ENCODE data around the gene RUNX1. TPM values are rescaled to one million over a fixed set of nuclear protein-coding genes. Genes with fewer than 3 reads are reported as not detected.
A peak's percentile ranks its signal among the peaks of the same experiment; 100 is the strongest.

RUNX1 gene
- polyA plus RNA-seq, 3 donors: 6.2 to 49.7 (median 8.7) TPM

GRCh38 chr21:34970566-34970965 lies 78.5 kb downstream of the RUNX1 start:
- Histone ChIP-seq H2AFZ (ENCODE audit: insufficient read depth, low read depth, low read length, poor library complexity, severe bottlenecking) (no peak overlapping the region), H4K20me1 (ENCODE audit: insufficient read depth, low read length) (peaks cover 88% of the 10 kb centered on the region), H3K4me2 (replicated peaks; ENCODE audit: extremely low read depth, low read length, poor library complexity, severe bottlenecking) (no peak overlapping the region), H3K27me3 (ENCODE audit: control insufficient read depth in 2 of 2, insufficient read depth in 2 of 2, low read length in 2 of 2) (no peaks in the 10 kb centered on the region), H3K9ac (ENCODE audit: insufficient read depth, low read length, poor library complexity, severe bottlenecking) (no peak overlapping the region), H3K79me2 (ENCODE audit: insufficient read depth, low read length) (peaks cover 100% of the 10 kb centered on the region), H3K4me3 (replicated peaks in 1 of 3; ENCODE audit: low read depth in 2 of 3, low read length in 3 of 3) (no peak overlapping the region), H3K36me3 (replicated peaks in 1 of 2; ENCODE audit: control insufficient read depth in 1 of 2, insufficient read depth in 2 of 2, low read length in 2 of 2) (peaks cover 0 to 6% of the 10 kb centered on the region in 2 donors), H3K9me3 (replicated peaks in 1 of 2; ENCODE audit: control insufficient read depth in 1 of 2, insufficient read depth in 1 of 2, low read length in 2 of 2) (no peaks in the 10 kb centered on the region), H3K4me1 (ENCODE audit: control insufficient read depth in 1 of 2, insufficient read depth in 2 of 2, low read length in 2 of 2) (peaks cover 48 to 51% of the 10 kb centered on the region in 2 donors), H3K27ac (ENCODE audit: low read depth in 1 of 2, low read length in 2 of 2) (peak overlapping the region in 1 of 2 donors; percentile 70)
- intact Hi-C loops (cut with micrococcal nuclease): no loop called here
- Mint-ChIP-seq H3K27ac (peak overlapping the region in 3 of 7 donors; percentile 15 to 97 (median 59)), H3K36me3 (peaks cover 27 to 28% of the 10 kb centered on the region in 2 donors), H3K9me3 (no peaks in the 10 kb centered on the region), H3K4me3 (no peak overlapping the region), H3K4me1 (peaks cover 76% of the 10 kb centered on the region), H3K27me3 (ENCODE audit: low read depth in 3 of 3) (no peaks in the 10 kb centered on the region)
- WGBS (ENCODE audit: insufficient coverage): no CpG with 5 or more reads among the region's 4 CpGs
- TF ChIP-seq, protein P1, sequence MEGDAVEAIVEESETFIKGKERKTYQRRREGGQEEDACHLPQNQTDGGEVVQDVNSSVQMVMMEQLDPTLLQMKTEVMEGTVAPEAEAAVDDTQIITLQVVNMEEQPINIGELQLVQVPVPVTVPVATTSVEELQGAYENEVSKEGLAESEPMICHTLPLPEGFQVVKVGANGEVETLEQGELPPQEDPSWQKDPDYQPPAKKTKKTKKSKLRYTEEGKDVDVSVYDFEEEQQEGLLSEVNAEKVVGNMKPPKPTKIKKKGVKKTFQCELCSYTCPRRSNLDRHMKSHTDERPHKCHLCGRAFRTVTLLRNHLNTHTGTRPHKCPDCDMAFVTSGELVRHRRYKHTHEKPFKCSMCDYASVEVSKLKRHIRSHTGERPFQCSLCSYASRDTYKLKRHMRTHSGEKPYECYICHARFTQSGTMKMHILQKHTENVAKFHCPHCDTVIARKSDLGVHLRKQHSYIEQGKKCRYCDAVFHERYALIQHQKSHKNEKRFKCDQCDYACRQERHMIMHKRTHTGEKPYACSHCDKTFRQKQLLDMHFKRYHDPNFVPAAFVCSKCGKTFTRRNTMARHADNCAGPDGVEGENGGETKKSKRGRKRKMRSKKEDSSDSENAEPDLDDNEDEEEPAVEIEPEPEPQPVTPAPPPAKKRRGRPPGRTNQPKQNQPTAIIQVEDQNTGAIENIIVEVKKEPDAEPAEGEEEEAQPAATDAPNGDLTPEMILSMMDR (IDR thresholded peaks at IDR 0.05): no peak
- DNase-seq: no peak

- peak overlapping the region; percentile 6 for H3K4me2 ChIP-seq (replicated peaks; ENCODE audit: extremely low read depth, low read length, poor library complexity, severe bottlenecking)
- H3K9me3 ChIP-seq (replicated peaks in 1 of 2; ENCODE audit: control insufficient read depth in 1 of 2, insufficient read depth in 1 of 2, low read length in 2 of 2): no peaks in the 10 kb centered on the region
- H3K36me3 Mint-ChIP-seq: peaks cover 28 to 31% of the 10 kb centered on the region in 2 donors
- H3K4me3 ChIP-seq (replicated peaks in 1 of 3; ENCODE audit: low read depth in 2 of 3, low read length in 3 of 3): no peak overlapping the region
- H3K27me3 ChIP-seq (ENCODE audit: control insufficient read depth in 2 of 2, insufficient read depth in 2 of 2, low read length in 2 of 2): no peaks in the 10 kb centered on the region
- peaks cover 100% of the 10 kb centered on the region for H3K79me2 ChIP-seq (ENCODE audit: insufficient read depth, low read length)
- intact Hi-C loops (cut with micrococcal nuclease): no loop called here
- H3K4me3 Mint-ChIP-seq: no peak overlapping the region
- H3K4me1 Mint-ChIP-seq: peaks cover 78% of the 10 kb centered on the region
- no peak overlapping the region for H2AFZ ChIP-seq (ENCODE audit: insufficient read depth, low read depth, low read length, poor library complexity, severe bottlenecking)
- H3K27ac Mint-ChIP-seq: peak overlapping the region in 6 of 7 donors; percentile 12 to 97 (median 54)
- H3K27me3 Mint-ChIP-seq (ENCODE audit: low read depth in 3 of 3): no peaks in the 10 kb centered on the region
- H3K4me1 ChIP-seq (ENCODE audit: control insufficient read depth in 1 of 2, insufficient read depth in 2 of 2, low read length in 2 of 2): peaks cover 52 to 55% of the 10 kb centered on the region in 2 donors
- H3K36me3 ChIP-seq (replicated peaks in 1 of 2; ENCODE audit: control insufficient read depth in 1 of 2, insufficient read depth in 2 of 2, low read length in 2 of 2): peaks cover 0 to 6% of the 10 kb centered on the region in 2 donors
- no peak for DNase-seq
- TF ChIP-seq, protein P1 (IDR thresholded peaks at IDR 0.05): no peak
- peak overlapping the region in 1 of 2 donors; percentile 70 for H3K27ac ChIP-seq (ENCODE audit: low read depth in 1 of 2, low read length in 2 of 2)
- no peak overlapping the region for H3K9ac ChIP-seq (ENCODE audit: insufficient read depth, low read length, poor library complexity, severe bottlenecking)
- no peaks in the 10 kb centered on the region for H3K9me3 Mint-ChIP-seq
- no CpG with 5 or more reads among the region's 2 CpGs for WGBS (ENCODE audit: insufficient coverage)
- peaks cover 86% of the 10 kb centered on the region for H4K20me1 ChIP-seq (ENCODE audit: insufficient read depth, low read length)
Observed at GRCh38 chr21:34970167-34970500, 79.0 kb downstream of the RUNX1 start.
